ENCODE measurements around the gene GLCCI1. TPM values are rescaled to one million over a fixed set of nuclear protein-coding genes. Genes with fewer than 3 reads are reported as not detected.

The GLCCI1 gene
- total and polyA plus RNA-seq, 12 donors: 0.75 to 13.0 (median 6.6) TPM

DNA sequence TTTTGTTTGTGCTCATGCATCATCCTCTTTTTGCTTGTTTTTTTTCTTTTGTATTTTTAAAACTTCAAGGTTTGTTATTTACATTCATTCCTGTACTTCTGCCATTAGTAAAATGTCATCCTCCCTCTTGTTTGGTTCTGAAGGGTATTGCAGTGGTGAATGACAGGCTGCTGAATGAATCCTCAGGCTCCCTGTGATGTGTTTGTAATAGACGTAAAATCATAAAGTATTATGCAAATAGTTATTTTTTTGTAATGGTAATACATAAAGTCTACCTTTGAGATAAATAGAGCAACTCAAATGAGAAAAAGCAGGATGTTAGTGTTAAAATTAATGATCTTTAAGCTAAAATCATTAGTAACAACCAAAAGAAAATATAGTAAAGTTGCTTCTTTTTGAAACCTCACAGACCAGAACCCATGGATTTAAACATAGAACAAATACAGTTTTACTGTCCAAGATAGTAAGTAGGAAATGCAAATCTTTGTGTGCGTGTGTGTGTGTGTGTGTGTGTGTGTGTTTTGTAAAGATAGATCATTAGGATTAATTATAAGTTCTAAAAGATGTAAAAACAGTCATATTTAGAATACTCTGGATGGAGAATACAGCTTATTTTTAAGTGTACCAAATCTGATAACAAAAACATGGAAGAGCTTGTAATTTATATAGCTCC lies 4.5 kb downstream of the GLCCI1 start:
- Histone ChIP-seq H3K9me3 (no peaks in the 10 kb centered on the region), H3K27ac (no peak overlapping the region), H3K4me3 (no peak overlapping the region), H3K36me3 (no peaks in the 10 kb centered on the region), H3K4me1 (peaks cover 0 to 44% (median 15%) of the 10 kb centered on the region in 9 donors), H3K27me3 (no peaks in the 10 kb centered on the region)
- TF ChIP-seq, protein P1, sequence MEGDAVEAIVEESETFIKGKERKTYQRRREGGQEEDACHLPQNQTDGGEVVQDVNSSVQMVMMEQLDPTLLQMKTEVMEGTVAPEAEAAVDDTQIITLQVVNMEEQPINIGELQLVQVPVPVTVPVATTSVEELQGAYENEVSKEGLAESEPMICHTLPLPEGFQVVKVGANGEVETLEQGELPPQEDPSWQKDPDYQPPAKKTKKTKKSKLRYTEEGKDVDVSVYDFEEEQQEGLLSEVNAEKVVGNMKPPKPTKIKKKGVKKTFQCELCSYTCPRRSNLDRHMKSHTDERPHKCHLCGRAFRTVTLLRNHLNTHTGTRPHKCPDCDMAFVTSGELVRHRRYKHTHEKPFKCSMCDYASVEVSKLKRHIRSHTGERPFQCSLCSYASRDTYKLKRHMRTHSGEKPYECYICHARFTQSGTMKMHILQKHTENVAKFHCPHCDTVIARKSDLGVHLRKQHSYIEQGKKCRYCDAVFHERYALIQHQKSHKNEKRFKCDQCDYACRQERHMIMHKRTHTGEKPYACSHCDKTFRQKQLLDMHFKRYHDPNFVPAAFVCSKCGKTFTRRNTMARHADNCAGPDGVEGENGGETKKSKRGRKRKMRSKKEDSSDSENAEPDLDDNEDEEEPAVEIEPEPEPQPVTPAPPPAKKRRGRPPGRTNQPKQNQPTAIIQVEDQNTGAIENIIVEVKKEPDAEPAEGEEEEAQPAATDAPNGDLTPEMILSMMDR (IDR thresholded peaks at IDR 0.05): no peak
- intact Hi-C loops (cut with DNase I): loop anchor here in 2 of 10 donors (10.0 kb wide), 2 partner anchors 232 to 288 kb away; no protein-coding TSS in a partner anchor
- ATAC-seq: no peak
- 61 to 80% methylated on average over 2 of the region's 2 CpGs for WGBS, 2 donors
- no peak for DNase-seq

DNA sequence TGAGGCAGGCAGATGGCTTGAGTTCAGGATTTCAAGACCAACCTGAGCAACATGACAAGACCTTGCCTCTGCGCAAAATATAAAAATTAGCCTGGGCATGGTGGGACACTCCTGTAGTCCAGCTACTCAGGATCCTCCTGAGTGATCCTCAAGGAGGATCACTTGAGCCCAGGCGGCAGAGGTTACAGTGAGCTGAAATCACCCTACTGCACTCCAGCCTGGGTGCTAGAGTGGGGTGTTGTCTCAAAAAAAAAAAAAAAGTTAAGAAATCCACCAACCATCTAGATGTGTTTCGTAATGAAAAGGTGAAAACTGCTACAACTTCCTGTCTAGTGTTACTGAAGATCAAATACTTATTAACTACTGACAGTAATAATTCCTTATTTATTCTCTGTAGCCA lies 8.1 kb downstream of the GLCCI1 start:
- WGBS, 2 donors: 84 to 98% methylated on average over 3 of the region's 3 CpGs
- TF ChIP-seq, protein P1 (IDR thresholded peaks at IDR 0.05): no peak
- no peaks in the 10 kb centered on the region for H3K9me3 ChIP-seq
- H3K36me3 ChIP-seq: no peaks in the 10 kb centered on the region
- H3K27me3 ChIP-seq: no peaks in the 10 kb centered on the region
- intact Hi-C loops (cut with DNase I): loop anchor here in 2 of 10 donors (10.0 kb wide), 2 partner anchors 228 to 292 kb away; no protein-coding TSS in a partner anchor
- ATAC-seq (no peak), DNase-seq (no peak)
- H3K4me1 ChIP-seq: peaks cover 0 to 53% (median 9%) of the 10 kb centered on the region in 9 donors
- no peak overlapping the region for H3K4me3 ChIP-seq
- peak overlapping the region in 1 of 10 donors; percentile 27 for H3K27ac ChIP-seq

DNA sequence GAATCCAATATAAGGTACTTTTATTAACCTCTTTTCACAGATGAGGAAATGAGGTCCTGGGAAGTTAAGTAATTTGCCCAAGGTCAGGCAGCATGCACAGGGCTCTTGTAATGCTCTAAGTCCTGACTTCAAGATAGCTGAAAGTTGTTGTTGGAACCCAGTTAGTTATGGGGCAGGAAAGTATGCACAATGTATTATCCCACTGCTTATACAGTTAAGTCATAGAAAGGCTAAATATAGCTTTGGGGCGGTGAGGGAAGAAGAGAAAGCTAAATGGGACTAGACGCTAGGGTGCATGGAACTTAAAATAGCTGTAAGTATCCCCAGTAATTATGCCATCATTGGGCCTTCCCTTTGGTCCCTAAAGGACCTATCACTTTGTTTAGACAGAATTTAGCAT lies 9.2 kb downstream of the GLCCI1 start:
- ATAC-seq: peak in 3 of 8 donors; percentile 11 to 69 (median 50)
- intact Hi-C loops (cut with DNase I): loop anchor here in 2 of 10 donors (10.0 kb wide), 2 partner anchors 227 to 293 kb away; no protein-coding TSS in a partner anchor

DNA sequence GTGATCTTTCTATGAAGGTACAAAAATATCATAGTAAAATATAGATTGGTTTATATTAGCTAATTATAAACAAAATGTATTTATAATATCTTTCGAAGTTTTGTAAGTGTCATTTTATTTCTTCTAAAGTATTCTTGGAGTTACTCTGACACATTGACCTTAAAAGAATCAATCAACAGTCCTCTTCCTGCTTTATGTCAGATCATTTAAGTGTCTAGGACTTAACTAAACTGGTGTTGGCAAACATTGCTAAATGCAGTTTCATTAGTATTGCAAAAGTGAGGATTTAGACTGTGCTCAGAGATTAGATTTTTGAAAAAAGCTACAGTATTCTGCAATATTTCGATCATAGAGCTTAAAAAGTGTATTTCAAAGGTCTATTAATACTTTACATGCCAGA lies 10.3 kb downstream of the GLCCI1 start:
- no peaks in the 10 kb centered on the region for H3K36me3 ChIP-seq
- intact Hi-C loops (cut with DNase I): loop anchor here in 2 of 10 donors (10.0 kb wide), 2 partner anchors 226 to 294 kb away; no protein-coding TSS in a partner anchor
- peaks cover 0 to 39% (median 9%) of the 10 kb centered on the region in 9 donors for H3K4me1 ChIP-seq
- 68 to 72% methylated on average over 2 of the region's 2 CpGs for WGBS, 2 donors
- no peak overlapping the region for H3K27ac ChIP-seq
- no peak for ATAC-seq
- no peak overlapping the region for H3K4me3 ChIP-seq
- no peaks in the 10 kb centered on the region for H3K27me3 ChIP-seq
- no peak for DNase-seq
- H3K9me3 ChIP-seq: no peaks in the 10 kb centered on the region
- TF ChIP-seq, protein P1 (IDR thresholded peaks at IDR 0.05): no peak

More for the DNA sequence above, 9.2 kb downstream of the GLCCI1 start:
- Histone ChIP-seq H3K36me3 (no peaks in the 10 kb centered on the region), H3K27ac (no peak overlapping the region), H3K4me1 (peaks cover 0 to 42% (median 9%) of the 10 kb centered on the region in 9 donors), H3K4me3 (no peak overlapping the region), H3K27me3 (no peaks in the 10 kb centered on the region), H3K9me3 (no peaks in the 10 kb centered on the region)
- TF ChIP-seq, protein P1 (IDR thresholded peaks at IDR 0.05): no peak
- 34 to 47% methylated on average over 2 of the region's 2 CpGs for WGBS, 2 donors
- DNase-seq: no peak

All from heart right ventricle (tissue), 16 donors.